SK-N-SH treated with all-trans-retinoic acid at 6 μM for 48 hours (cell line): ENCODE measurements around the gene AP2B1.

Source experiments
- ATAC-seq: fragments of 200-7000 bp; cut with Tn5 transposase; 3 replicates; pipeline ENCODE4 v1.9.1; 2020; ENCODE audit warnings: mild to moderate bottlenecking, moderate library complexity
- ARNTL ChIP-seq: fragments of 450-650 bp; formaldehyde crosslinking; IDR thresholded peaks from 2 replicates; pipeline ENCODE4 v1.5.0; 2020; ENCODE audit warnings: low read depth, mild to moderate bottlenecking, moderate library complexity, borderline replicate concordance
- BACH2 ChIP-seq: fragments of 250-450 bp; sonication (Bioruptor Pico); IDR thresholded peaks from 2 replicates; pipeline ENCODE4 v1.9.0; 2021; ENCODE audit warnings: mild to moderate bottlenecking, borderline replicate concordance
- CSDC2 ChIP-seq: fragments of 250-450 bp; sonication (Bioruptor Pico); IDR thresholded peaks from 2 replicates; pipeline ENCODE4 v1.5.0; 2020; ENCODE audit warnings: mild to moderate bottlenecking, moderate library complexity
- ESRRG ChIP-seq: fragments of 250-450 bp; sonication (Bioruptor Pico); IDR thresholded peaks from 2 replicates; pipeline ENCODE4 v1.6.1; 2021; ENCODE audit warnings: mild to moderate bottlenecking
- GLIS3 ChIP-seq: fragments of 250-450 bp; sonication (Bioruptor Pico); IDR thresholded peaks from 2 replicates; pipeline ENCODE4 v1.5.0; 2020; ENCODE audit warnings: mild to moderate bottlenecking, moderate library complexity
- ISL1 ChIP-seq: fragments of 250-450 bp; sonication (Bioruptor Pico); IDR thresholded peaks from 2 replicates; pipeline ENCODE4 v2.1.2; 2022; ENCODE audit warnings: mild to moderate bottlenecking, moderate library complexity
- OSR1 ChIP-seq: fragments of 250-450 bp; sonication (Bioruptor Pico); IDR thresholded peaks from 2 replicates; pipeline ENCODE4 v1.8.0; 2022; ENCODE audit warnings: moderate library complexity, mild to moderate bottlenecking, inconsistent platforms
- PPARA ChIP-seq: fragments of 250-450 bp; sonication (Bioruptor Pico); IDR thresholded peaks from 2 replicates; pipeline ENCODE4 v1.5.0; 2020; ENCODE audit warnings: mild to moderate bottlenecking, borderline replicate concordance
- RARB ChIP-seq: fragments of 250-450 bp; sonication (Bioruptor Pico); IDR thresholded peaks from 2 replicates; pipeline ENCODE4 v1.8.0; 2021; ENCODE audit warnings: mild to moderate bottlenecking, moderate library complexity
- SNAI2 ChIP-seq: fragments of 250-450 bp; sonication (Bioruptor Pico); IDR thresholded peaks from 2 replicates; pipeline ENCODE4 v1.5.0; 2020; ENCODE audit warnings: mild to moderate bottlenecking, moderate library complexity
- TCF4 ChIP-seq: fragments of 250-450 bp; sonication (Bioruptor Pico); IDR thresholded peaks from 2 replicates; pipeline ENCODE4 v1.8.0; 2021; ENCODE audit warnings: mild to moderate bottlenecking, moderate library complexity, borderline replicate concordance
- TOX ChIP-seq: fragments of 250-450 bp; sonication (Bioruptor Pico); IDR thresholded peaks from 2 replicates; pipeline ENCODE4 v1.8.0; 2021; ENCODE audit warnings: mild to moderate bottlenecking, moderate library complexity, borderline replicate concordance
- ZC3H10 ChIP-seq: fragments of 250-450 bp; sonication (Bioruptor Pico); IDR thresholded peaks from 2 replicates; pipeline ENCODE4 v1.5.1; 2021; ENCODE audit warnings: mild to moderate bottlenecking, moderate library complexity
- ZFP3 ChIP-seq: fragments of 250-450 bp; sonication (Bioruptor Pico); IDR thresholded peaks from 2 replicates; pipeline ENCODE4 v1.5.0; 2020; ENCODE audit warnings: mild to moderate bottlenecking, moderate library complexity
- ZFP30 ChIP-seq: fragments of 450-650 bp; formaldehyde crosslinking; IDR thresholded peaks from 2 replicates; pipeline ENCODE4 v1.5.0; 2022; ENCODE audit warnings: mild to moderate bottlenecking, moderate library complexity
- ZNF565 ChIP-seq: fragments of 450-650 bp; formaldehyde crosslinking; conservative IDR thresholded peaks from 2 replicates; pipeline ENCODE4 v1.5.0; 2020; ENCODE audit warnings: low read depth, mild to moderate bottlenecking, moderate library complexity
- ZNF70 ChIP-seq: fragments of 450-650 bp; formaldehyde crosslinking; IDR thresholded peaks from 2 replicates; pipeline ENCODE4 v1.5.0; 2020; ENCODE audit warnings: mild to moderate bottlenecking, moderate library complexity
- ZNF8 ChIP-seq: fragments of 450-650 bp; formaldehyde crosslinking; IDR thresholded peaks from 2 replicates; pipeline ENCODE4 v1.5.0; 2020; ENCODE audit warnings: mild to moderate bottlenecking, moderate library complexity
- TF ChIP-seq, protein P1 (sequence below): fragments of 250-450 bp; sonication (Bioruptor Pico); IDR thresholded peaks from 2 replicates; pipeline ENCODE4 v1.5.1; 2021; ENCODE audit warnings: mild to moderate bottlenecking, moderate library complexity
- TF ChIP-seq, protein P2 (sequence below): fragments of 250-450 bp; sonication (Bioruptor Pico); IDR thresholded peaks from 2 replicates; pipeline ENCODE4 v1.5.1; 2020; ENCODE audit warnings: low read depth, mild to moderate bottlenecking, moderate library complexity
- TF ChIP-seq, protein P3 (sequence below): fragments of 250-450 bp; sonication (Bioruptor Pico); IDR thresholded peaks from 2 replicates; pipeline ENCODE4 v1.8.0; 2020; ENCODE audit warnings: mild to moderate bottlenecking, moderate library complexity, borderline replicate concordance
- TF ChIP-seq, protein P4 (sequence below): fragments of 250-450 bp; sonication (Bioruptor Pico); IDR thresholded peaks from 2 replicates; pipeline ENCODE4 v1.5.0; 2020; ENCODE audit warnings: mild to moderate bottlenecking, moderate library complexity

Gene AP2B1

DNA sequence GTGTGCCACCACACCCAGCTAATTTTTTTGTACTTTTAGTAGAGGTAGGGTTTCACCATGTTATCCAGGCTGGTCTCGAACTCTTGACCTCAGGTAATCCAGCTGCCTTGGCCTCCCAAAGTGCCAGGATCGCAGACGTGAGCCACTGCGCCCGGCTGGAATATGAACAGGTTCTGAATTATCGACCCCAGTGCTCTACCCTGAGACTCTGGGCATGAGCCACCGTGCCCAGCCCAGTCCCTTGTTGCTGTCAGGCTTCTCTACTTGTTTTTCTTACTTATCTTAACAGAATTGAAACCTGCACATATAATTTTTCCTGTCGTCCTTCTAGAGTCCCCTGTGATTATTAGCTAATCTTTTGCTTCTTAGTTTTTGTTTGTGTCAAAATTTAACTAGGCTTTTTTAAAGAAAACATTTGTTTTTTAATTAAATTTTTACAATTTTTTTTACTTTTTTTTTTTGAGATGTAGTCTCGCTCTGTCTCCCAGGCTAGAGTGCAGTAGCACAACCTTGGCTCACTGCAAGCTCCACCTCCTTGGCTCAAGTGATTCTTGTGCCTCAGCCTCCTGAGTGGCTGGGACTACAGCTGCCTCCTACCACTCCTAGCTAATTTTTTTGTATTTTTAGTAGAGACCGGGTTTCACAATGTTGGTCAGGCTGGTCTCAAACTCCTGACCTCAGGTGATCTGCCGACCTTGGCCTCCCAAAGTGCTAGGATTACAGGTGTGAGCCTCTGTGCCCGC lies 66.7 kb downstream of the AP2B1 start:
- no peak for ATAC-seq
- TF ChIP-seq OSR1 (CRISPR knock-in tag), result no peak
- TF ChIP-seq, protein P1, sequence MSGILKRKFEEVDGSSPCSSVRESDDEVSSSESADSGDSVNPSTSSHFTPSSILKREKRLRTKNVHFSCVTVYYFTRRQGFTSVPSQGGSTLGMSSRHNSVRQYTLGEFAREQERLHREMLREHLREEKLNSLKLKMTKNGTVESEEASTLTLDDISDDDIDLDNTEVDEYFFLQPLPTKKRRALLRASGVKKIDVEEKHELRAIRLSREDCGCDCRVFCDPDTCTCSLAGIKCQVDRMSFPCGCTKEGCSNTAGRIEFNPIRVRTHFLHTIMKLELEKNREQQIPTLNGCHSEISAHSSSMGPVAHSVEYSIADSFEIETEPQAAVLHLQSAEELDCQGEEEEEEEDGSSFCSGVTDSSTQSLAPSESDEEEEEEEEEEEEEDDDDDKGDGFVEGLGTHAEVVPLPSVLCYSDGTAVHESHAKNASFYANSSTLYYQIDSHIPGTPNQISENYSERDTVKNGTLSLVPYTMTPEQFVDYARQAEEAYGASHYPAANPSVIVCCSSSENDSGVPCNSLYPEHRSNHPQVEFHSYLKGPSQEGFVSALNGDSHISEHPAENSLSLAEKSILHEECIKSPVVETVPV (CRISPR knock-in tag), result no peak
- TF ChIP-seq TCF4, result no peak
- no peak for TF ChIP-seq CSDC2

DNA sequence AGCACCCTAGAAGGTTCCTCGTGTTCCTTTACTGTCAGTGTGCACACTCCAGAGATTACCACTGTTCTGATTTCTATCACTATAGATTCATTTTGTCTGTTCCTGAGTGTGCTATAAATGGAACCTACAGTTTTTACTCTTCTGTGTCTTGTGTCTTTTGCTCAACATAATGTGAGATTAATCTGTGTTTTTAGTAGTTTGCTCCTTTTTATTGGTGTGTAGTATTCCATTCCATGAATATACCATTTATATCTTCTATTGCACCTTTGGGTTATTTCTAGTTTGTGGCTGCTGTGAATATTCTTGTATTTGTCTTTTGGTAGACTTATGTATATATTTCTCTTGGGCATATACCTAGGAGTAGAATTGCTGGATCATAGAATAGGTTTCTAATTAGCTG lies 68.2 kb downstream of the AP2B1 start:
- ATAC-seq, result no peak

DNA sequence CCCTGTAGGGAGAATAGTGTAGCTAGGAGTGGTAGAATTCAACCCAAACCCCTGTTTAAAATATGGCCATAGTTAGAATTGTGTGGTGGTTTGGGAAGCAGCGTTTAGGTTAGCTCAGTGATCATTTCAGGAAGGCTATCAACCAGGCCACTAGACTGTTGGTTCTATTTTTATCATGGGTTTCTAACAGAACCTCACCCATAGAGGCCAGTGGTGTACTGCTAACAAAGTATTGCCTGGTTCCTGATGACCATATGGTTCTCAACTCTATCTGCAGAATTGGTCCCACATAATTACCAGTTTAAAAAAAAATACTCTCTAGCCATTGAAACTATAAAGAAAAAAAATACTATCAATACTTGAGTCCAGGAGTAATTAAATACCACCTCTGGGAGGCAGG lies 73.8 kb downstream of the AP2B1 start:
- no peak for ATAC-seq
- TF ChIP-seq TOX (no peak), ZNF565 (no peak), BACH2 (CRISPR knock-in tag) (no peak), ZFP3 (CRISPR knock-in tag) (no peak), OSR1 (CRISPR knock-in tag) (no peak), PPARA (no peak), RARB (CRISPR knock-in tag) (no peak), SNAI2 (no peak), ZFP30 (CRISPR knock-in tag) (no peak), ZNF8 (no peak), GLIS3 (CRISPR knock-in tag) (no peak), TCF4 (no peak)
- TF ChIP-seq, protein P2, sequence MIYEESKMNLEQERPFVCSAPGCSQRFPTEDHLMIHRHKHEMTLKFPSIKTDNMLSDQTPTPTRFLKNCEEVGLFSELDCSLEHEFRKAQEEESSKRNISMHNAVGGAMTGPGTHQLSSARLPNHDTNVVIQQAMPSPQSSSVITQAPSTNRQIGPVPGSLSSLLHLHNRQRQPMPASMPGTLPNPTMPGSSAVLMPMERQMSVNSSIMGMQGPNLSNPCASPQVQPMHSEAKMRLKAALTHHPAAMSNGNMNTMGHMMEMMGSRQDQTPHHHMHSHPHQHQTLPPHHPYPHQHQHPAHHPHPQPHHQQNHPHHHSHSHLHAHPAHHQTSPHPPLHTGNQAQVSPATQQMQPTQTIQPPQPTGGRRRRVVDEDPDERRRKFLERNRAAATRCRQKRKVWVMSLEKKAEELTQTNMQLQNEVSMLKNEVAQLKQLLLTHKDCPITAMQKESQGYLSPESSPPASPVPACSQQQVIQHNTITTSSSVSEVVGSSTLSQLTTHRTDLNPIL, result no peak

More for the DNA sequence above, 68.2 kb downstream of the AP2B1 start:
- no peak for TF ChIP-seq ZFP30 (CRISPR knock-in tag)
- TF ChIP-seq, protein P3, sequence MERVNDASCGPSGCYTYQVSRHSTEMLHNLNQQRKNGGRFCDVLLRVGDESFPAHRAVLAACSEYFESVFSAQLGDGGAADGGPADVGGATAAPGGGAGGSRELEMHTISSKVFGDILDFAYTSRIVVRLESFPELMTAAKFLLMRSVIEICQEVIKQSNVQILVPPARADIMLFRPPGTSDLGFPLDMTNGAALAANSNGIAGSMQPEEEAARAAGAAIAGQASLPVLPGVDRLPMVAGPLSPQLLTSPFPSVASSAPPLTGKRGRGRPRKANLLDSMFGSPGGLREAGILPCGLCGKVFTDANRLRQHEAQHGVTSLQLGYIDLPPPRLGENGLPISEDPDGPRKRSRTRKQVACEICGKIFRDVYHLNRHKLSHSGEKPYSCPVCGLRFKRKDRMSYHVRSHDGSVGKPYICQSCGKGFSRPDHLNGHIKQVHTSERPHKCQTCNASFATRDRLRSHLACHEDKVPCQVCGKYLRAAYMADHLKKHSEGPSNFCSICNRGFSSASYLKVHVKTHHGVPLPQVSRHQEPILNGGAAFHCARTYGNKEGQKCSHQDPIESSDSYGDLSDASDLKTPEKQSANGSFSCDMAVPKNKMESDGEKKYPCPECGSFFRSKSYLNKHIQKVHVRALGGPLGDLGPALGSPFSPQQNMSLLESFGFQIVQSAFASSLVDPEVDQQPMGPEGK (CRISPR knock-in tag), result no peak
- no peak for TF ChIP-seq ZNF565
- TF ChIP-seq ZNF70 (CRISPR knock-in tag), result no peak
- no peak for TF ChIP-seq RARB (CRISPR knock-in tag)
- TF ChIP-seq, protein P2, result no peak
- no peak for TF ChIP-seq ZNF8
- no peak for TF ChIP-seq CSDC2
- TF ChIP-seq ZC3H10, result no peak
- no peak for TF ChIP-seq GLIS3 (CRISPR knock-in tag)
- TF ChIP-seq ZFP3 (CRISPR knock-in tag), result no peak
- TF ChIP-seq, protein P4, sequence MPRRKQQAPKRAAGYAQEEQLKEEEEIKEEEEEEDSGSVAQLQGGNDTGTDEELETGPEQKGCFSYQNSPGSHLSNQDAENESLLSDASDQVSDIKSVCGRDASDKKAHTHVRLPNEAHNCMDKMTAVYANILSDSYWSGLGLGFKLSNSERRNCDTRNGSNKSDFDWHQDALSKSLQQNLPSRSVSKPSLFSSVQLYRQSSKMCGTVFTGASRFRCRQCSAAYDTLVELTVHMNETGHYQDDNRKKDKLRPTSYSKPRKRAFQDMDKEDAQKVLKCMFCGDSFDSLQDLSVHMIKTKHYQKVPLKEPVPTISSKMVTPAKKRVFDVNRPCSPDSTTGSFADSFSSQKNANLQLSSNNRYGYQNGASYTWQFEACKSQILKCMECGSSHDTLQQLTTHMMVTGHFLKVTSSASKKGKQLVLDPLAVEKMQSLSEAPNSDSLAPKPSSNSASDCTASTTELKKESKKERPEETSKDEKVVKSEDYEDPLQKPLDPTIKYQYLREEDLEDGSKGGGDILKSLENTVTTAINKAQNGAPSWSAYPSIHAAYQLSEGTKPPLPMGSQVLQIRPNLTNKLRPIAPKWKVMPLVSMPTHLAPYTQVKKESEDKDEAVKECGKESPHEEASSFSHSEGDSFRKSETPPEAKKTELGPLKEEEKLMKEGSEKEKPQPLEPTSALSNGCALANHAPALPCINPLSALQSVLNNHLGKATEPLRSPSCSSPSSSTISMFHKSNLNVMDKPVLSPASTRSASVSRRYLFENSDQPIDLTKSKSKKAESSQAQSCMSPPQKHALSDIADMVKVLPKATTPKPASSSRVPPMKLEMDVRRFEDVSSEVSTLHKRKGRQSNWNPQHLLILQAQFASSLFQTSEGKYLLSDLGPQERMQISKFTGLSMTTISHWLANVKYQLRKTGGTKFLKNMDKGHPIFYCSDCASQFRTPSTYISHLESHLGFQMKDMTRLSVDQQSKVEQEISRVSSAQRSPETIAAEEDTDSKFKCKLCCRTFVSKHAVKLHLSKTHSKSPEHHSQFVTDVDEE, result no peak
- TF ChIP-seq, protein P1 (CRISPR knock-in tag), result no peak
- TF ChIP-seq ESRRG, result no peak
- no peak for TF ChIP-seq ISL1 (CRISPR knock-in tag)
- no peak for TF ChIP-seq ARNTL
- TF ChIP-seq TCF4, result no peak
- no peak for TF ChIP-seq PPARA
